Ascending aorta (tissue), 2 donors: ENCODE measurements around the gene C1orf115. TPM values are rescaled to one million over a fixed set of nuclear protein-coding genes. Genes with fewer than 3 reads are reported as not detected.
A peak's percentile ranks its signal among the peaks of the same experiment; 100 is the strongest.

ENCODE experiments used
- DNase-seq, 2 donors: peaks; one replicate each; pipeline ENCODE4 v3.0.0-alpha.2; 2019; ENCODE audit warnings: low spot score in 2 of 2
- H3K27ac ChIP-seq, 2 donors: fragments of 200-600 bp; sonication (generic); one replicate each; pipeline ENCODE4 v1.5.1; 2016 to 2017; ENCODE audit warnings: mild to moderate bottlenecking in 1 of 2
- H3K27me3 ChIP-seq: fragments of 200-600 bp; sonication (generic); one replicate; pipeline ENCODE4 v1.5.1; 2017
- H3K36me3 ChIP-seq, 2 donors: fragments of 200-600 bp; sonication (generic); one replicate each; pipeline ENCODE4 v1.5.1; 2016
- H3K4me1 ChIP-seq, 2 donors: fragments of 200-600 bp; sonication (generic); one replicate each; pipeline ENCODE4 v1.5.1; 2016 to 2017; ENCODE audit warnings: mild to moderate bottlenecking in 1 of 2
- H3K4me3 ChIP-seq, 2 donors: fragments of 200-600 bp; sonication (generic); one replicate each; pipeline ENCODE4 v1.5.1; 2016 to 2017; ENCODE audit warnings: mild to moderate bottlenecking in 1 of 2
- H3K9me3 ChIP-seq, 2 donors: fragments of 200-600 bp; sonication (generic); one replicate each; pipeline ENCODE4 v1.5.1; 2016
- intact Hi-C: fragments of 100-400 bp; cut with DNase I; formaldehyde crosslinking; loops from one replicate; pipeline ENCODE4 v1.15.1; 2023
- total RNA-seq: library from RNA; depleted of rRNA; stranded (reverse); fragments of >200 nt; gene quantifications from one replicate; pipeline ENCODE4 v1.1.0, GENCODE V29; 2016
- TF ChIP-seq, protein P1 (sequence below), 3 experiments: fragments of 200-600 bp in 2 of 3; fragments of 450-650 bp in 1 of 3; sonication (generic) in 2 of 3; IDR thresholded peaks; one replicate each; pipeline ENCODE4 v1.5.1; 2016 to 2019; ENCODE audit warnings: antibody characterized with exemption in 3 of 3, mild to moderate bottlenecking in 1 of 3, moderate library complexity in 1 of 3

Gene C1orf115
- total RNA-seq, 1 donor from 2014 or later, result 18.4 TPM

DNA sequence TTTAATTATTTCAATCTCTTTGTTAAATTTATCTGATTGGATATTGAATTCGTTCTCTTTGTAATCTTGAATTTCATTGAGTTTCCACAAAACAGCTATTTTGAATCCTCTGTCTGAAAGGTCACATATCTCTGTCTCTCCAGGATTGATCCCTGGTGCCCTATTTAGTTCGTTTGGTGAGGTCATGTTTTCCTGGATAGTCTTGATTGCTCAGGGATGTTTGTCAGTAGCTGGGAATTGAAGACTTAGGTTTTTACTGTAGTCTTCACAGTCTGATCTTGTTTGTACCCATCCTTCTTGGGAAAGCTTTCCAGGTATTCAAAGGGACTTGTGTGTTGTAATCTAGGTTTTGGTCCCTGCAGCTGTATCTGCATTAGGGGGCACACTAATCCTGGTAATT lies 51.2 kb downstream of the C1orf115 start:
- no peaks in the 10 kb centered on the region for H3K9me3 ChIP-seq
- no peak overlapping the region for H3K27ac ChIP-seq
- no peaks in the 10 kb centered on the region for H3K36me3 ChIP-seq
- intact Hi-C loops, result loop anchor here (10.0 kb wide), 1 partner anchor 133 kb away; the partner anchor contains the start of gene HLX
- no peak overlapping the region for H3K4me3 ChIP-seq
- TF ChIP-seq, protein P1, sequence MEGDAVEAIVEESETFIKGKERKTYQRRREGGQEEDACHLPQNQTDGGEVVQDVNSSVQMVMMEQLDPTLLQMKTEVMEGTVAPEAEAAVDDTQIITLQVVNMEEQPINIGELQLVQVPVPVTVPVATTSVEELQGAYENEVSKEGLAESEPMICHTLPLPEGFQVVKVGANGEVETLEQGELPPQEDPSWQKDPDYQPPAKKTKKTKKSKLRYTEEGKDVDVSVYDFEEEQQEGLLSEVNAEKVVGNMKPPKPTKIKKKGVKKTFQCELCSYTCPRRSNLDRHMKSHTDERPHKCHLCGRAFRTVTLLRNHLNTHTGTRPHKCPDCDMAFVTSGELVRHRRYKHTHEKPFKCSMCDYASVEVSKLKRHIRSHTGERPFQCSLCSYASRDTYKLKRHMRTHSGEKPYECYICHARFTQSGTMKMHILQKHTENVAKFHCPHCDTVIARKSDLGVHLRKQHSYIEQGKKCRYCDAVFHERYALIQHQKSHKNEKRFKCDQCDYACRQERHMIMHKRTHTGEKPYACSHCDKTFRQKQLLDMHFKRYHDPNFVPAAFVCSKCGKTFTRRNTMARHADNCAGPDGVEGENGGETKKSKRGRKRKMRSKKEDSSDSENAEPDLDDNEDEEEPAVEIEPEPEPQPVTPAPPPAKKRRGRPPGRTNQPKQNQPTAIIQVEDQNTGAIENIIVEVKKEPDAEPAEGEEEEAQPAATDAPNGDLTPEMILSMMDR (IDR thresholded peaks at IDR 0.05), result no peak
- no peaks in the 10 kb centered on the region for H3K4me1 ChIP-seq
- H3K27me3 ChIP-seq, result no peaks in the 10 kb centered on the region
- DNase-seq, result no peak

DNA sequence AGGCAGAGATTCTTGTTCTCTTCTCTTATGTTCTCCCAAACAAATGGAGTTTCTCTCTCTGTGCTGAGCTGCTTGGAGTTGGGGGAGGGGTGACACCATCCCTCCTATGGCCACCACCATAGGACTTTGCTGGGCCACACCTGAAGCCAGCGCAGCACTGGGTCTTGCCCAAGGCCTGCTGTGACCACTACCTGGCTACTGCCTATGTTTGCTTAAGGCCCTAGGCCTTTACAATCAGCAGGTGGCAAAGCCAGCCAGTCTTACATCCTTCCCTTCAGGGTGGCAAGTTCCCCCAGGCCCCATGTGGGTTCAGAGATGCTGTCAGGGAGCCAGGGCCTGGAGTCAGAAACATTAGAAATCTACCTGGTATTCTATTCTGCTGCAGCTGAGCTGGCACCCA lies 51.7 kb downstream of the C1orf115 start:
- intact Hi-C loops, result loop anchor here (10.0 kb wide), 1 partner anchor 133 kb away; the partner anchor contains the start of gene HLX
- Histone ChIP-seq H3K4me3 (no peak overlapping the region), H3K9me3 (no peaks in the 10 kb centered on the region), H3K27ac (no peak overlapping the region), H3K36me3 (no peaks in the 10 kb centered on the region), H3K4me1 (peaks cover 0 to 2% of the 10 kb centered on the region in 2 donors), H3K27me3 (no peaks in the 10 kb centered on the region)
- TF ChIP-seq, protein P1 (IDR thresholded peaks at IDR 0.05), result no peak
- no peak for DNase-seq

DNA sequence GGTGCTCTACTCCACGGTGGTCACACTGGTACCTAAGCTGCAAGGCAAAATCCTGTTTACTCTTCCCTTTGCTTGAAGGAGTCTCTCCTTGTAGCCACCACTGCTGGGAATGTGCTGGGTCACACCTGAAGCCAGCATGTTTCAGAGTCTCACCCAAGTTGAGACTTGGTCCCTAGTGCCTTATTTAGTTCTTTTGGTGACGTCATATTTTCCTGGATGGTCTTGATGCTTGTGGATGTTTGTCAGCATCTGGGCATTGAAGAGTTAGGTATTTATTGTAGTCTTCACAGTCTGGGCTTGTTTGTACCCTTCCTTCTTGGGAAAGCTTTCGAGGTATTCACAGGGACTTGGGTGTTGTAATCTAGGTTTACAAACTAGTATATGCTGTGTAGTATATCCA lies 52.4 kb downstream of the C1orf115 start:
- Histone ChIP-seq H3K27ac (no peak overlapping the region), H3K27me3 (no peaks in the 10 kb centered on the region), H3K9me3 (no peaks in the 10 kb centered on the region), H3K4me1 (peaks cover 0 to 9% of the 10 kb centered on the region in 2 donors), H3K4me3 (no peak overlapping the region), H3K36me3 (no peaks in the 10 kb centered on the region)
- intact Hi-C loops, result loop anchor here (10.0 kb wide), 1 partner anchor 132 kb away; the partner anchor contains the start of gene HLX
- no peak for DNase-seq
- TF ChIP-seq, protein P1 (IDR thresholded peaks at IDR 0.05), result no peak

DNA sequence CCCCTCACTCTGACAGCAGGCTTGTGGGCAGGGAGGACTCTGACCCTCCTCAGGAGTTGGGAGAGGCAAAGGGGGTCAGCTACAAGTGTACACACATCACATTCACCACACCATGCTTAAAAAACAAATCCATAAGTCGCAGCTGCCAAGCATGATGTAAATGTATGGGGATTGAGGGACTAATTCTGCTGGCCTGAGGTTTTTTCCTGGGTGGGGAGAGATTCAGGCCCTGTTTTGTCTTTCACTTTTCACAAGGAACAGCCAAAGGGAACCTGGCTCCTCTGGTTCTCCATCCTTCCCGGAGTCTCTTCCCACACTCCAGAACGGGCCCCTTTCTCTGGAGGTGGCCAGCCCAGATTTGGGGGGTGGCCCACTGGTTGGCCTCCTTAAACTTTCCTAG lies 56.7 kb downstream of the C1orf115 start:
- H3K4me1 ChIP-seq, result peaks cover 0 to 28% of the 10 kb centered on the region in 2 donors
- no peaks in the 10 kb centered on the region for H3K27me3 ChIP-seq
- DNase-seq, result peak in 1 of 2 donors; percentile 15
- no peaks in the 10 kb centered on the region for H3K36me3 ChIP-seq
- H3K27ac ChIP-seq, result peak overlapping the region; percentile 87 to 89
- intact Hi-C loops, result loop anchor here (10.0 kb wide), 1 partner anchor 128 kb away; the partner anchor contains the start of gene HLX
- H3K4me3 ChIP-seq, result peak overlapping the region in 1 of 2 donors; percentile 95
- TF ChIP-seq, protein P1 (IDR thresholded peaks at IDR 0.05), result no peak
- H3K9me3 ChIP-seq, result no peaks in the 10 kb centered on the region

DNA sequence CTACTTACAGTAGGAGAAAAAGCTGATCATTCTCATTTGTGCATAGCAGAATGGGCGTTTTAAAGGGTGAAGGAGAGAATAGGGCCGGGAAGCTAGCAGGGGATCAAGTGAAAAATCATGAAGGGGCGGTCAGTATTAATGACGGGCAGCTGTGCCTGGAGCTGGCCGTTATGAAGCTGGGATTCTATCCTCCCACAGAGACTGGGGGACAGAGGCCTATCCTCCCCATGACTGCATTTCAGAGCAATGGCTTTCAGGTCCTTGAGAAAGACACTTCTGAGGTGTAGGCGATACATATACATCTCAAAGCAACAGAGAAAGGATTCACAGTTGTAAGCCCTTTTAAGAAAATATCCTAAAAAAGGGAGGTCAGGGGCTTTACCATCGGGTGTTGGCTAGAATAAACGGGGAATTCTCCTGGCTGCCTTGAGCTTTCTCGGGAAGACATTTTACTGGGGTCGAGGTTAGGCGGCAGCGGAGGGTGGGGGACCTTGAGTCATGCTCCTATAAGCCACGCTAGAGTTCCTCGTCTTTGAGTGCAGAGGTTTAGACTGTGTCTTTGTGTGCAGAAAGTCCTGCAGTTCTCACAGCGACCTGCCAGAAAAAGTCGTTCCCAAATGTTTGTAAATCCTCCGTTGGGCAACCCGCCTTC lies 57.4 kb downstream of the C1orf115 start:
- H3K27me3 ChIP-seq, result no peaks in the 10 kb centered on the region
- H3K4me3 ChIP-seq, result peak overlapping the region; percentile 94 to 95
- peak overlapping the region; percentile 87 to 89 for H3K27ac ChIP-seq
- peaks cover 0 to 28% of the 10 kb centered on the region in 2 donors for H3K4me1 ChIP-seq
- no peak for DNase-seq
- intact Hi-C loops, result loop anchor here (2.0 to 10.0 kb wide), 2 partner anchors 15 to 127 kb away; partner anchors contain the start of gene HLX
- H3K36me3 ChIP-seq, result no peaks in the 10 kb centered on the region
- no peaks in the 10 kb centered on the region for H3K9me3 ChIP-seq
- TF ChIP-seq, protein P1 (IDR thresholded peaks at IDR 0.05), result no peak
